AG09309 (cell line): Measurements from ENCODE around the gene ILKAP.

Source experiments
- DNase-seq: peaks from one replicate; pipeline ENCODE4 v3.0.0-alpha.2; 2010; ENCODE audit warnings: low read depth
- H3K4me3 ChIP-seq: 2 replicates; pipeline ENCODE4 v1.5.1; 2011; ENCODE audit warnings: mild to moderate bottlenecking, low read depth, low read length, moderate library complexity; ENCODE audit not compliant: control insufficient read depth
- CTCF ChIP-seq: IDR thresholded peaks from 2 replicates; pipeline ENCODE4 v1.5.1; 2011; ENCODE audit warnings: mild to moderate bottlenecking, low read depth, low read length, inconsistent platforms; ENCODE audit not compliant: insufficient read depth, control insufficient read depth; ENCODE audit errors: missing control alignments

ILKAP gene

GRCh38 chr2:238151205-238151604 is 52.3 kb downstream of the ILKAP start:
- TF ChIP-seq CTCF, result no peak
- DNase-seq, result no peak
- no peak overlapping the region for H3K4me3 ChIP-seq

GRCh38 chr2:238150686-238151085 is 52.8 kb downstream of the ILKAP start:
- no peak for TF ChIP-seq CTCF
- no peak overlapping the region for H3K4me3 ChIP-seq
- no peak for DNase-seq

- TF ChIP-seq CTCF, result no peak
- DNase-seq, result no peak
- H3K4me3 ChIP-seq, result no peak overlapping the region
Measured at GRCh38 chr2:238149841-238150572, 53.5 kb downstream of the ILKAP start.

GRCh38 chr2:238148981-238149380 is 54.5 kb downstream of the ILKAP start:
- no peak for TF ChIP-seq CTCF
- no peak for DNase-seq
- no peak overlapping the region for H3K4me3 ChIP-seq

- no peak for DNase-seq
- no peak overlapping the region for H3K4me3 ChIP-seq
- TF ChIP-seq CTCF, result no peak
Measured at GRCh38 chr2:238146884-238147544, 56.5 kb downstream of the ILKAP start.

GRCh38 chr2:238145851-238146250 is 57.6 kb downstream of the ILKAP start:
- no peak for TF ChIP-seq CTCF
- DNase-seq, result no peak
- H3K4me3 ChIP-seq, result no peak overlapping the region
